SK-N-SH (cell line): ENCODE results near the gene GPS2. TPM values are rescaled to one million over a fixed set of nuclear protein-coding genes. Genes with fewer than 3 reads are reported as not detected.

Experiments
- CTCF ChIA-PET: fragments of 300-600, 350-600 bp; formaldehyde crosslinking; extraction: SDS; loops from one replicate; lab custom pipeline; 2021; lab: Yijun Ruan, JAX
- POLR2A ChIA-PET: fragments of 350-600 bp; sonication (Branson Sonifier 250); formaldehyde crosslinking; extraction: SDS; loops from one replicate; lab custom pipeline; 2020; ENCODE audit warnings: antibody characterized with exemption, inconsistent platforms; lab: Yijun Ruan, JAX
- DNase-seq: peaks from one replicate; pipeline ENCODE4 v3.0.0; 2012
- H2AFZ ChIP-seq: fragments of 200-600 bp; sonication (generic); 2 replicates; pipeline ENCODE4 v1.8.1; 2016; ENCODE audit warnings: antibody characterized with exemption, mild to moderate bottlenecking, low read depth
- H3F3A ChIP-seq: fragments of 200-600 bp; sonication (generic); replicated peaks from 2 replicates; pipeline ENCODE3; 2016; ENCODE audit warnings: antibody characterized with exemption, mild to moderate bottlenecking; ENCODE audit not compliant: insufficient read depth
- H3K27ac ChIP-seq, 2 experiments: fragments of 200-500 bp in 1 of 2; fragments of 200-600 bp in 1 of 2; sonication (Bioruptor generic) in 1 of 2; sonication (generic), shearing (Covaris generic) in 1 of 2; 2 replicates each; pipeline versions ENCODE4 v1.5.1 to v1.6.1; 2014 to 2016; ENCODE audit warnings: low read depth in 2 of 2, inconsistent platforms in 1 of 2, low read length in 1 of 2, mild to moderate bottlenecking in 1 of 2, mixed read lengths in 1 of 2
- H3K27me3 ChIP-seq: fragments of 200-600 bp; sonication (generic), shearing (Covaris generic); 2 replicates; pipeline ENCODE4 v1.6.1; 2016; ENCODE audit warnings: mixed run types; ENCODE audit not compliant: insufficient read depth
- H3K36me3 ChIP-seq, 2 experiments: fragments of 200-500 bp in 1 of 2; fragments of 200-600 bp in 1 of 2; sonication (Bioruptor generic) in 1 of 2; sonication (generic) in 1 of 2; replicated peaks in 1 of 2; 2 replicates each; pipeline versions ENCODE3 to v1.5.1; 2014 to 2016; ENCODE audit warnings: low read length in 1 of 2, mild to moderate bottlenecking in 1 of 2; ENCODE audit not compliant: insufficient read depth in 2 of 2, control insufficient read depth in 1 of 2
- H3K4me1 ChIP-seq, 2 experiments: fragments of 200-500 bp in 1 of 2; fragments of 200-600 bp in 1 of 2; sonication (Bioruptor generic) in 1 of 2; sonication (generic), shearing (Covaris generic) in 1 of 2; 2 replicates each; pipeline versions ENCODE4 v1.5.1 to v1.6.1; 2014 to 2016; ENCODE audit warnings: low read depth in 1 of 2, low read length in 1 of 2, mixed run types in 1 of 2; ENCODE audit not compliant: insufficient read depth in 2 of 2, control insufficient read depth in 1 of 2
- H3K4me2 ChIP-seq: fragments of 200-600 bp; sonication (generic), shearing (Covaris generic); 2 replicates; pipeline ENCODE4 v1.6.1; 2017; ENCODE audit warnings: mixed run types
- H3K4me3 ChIP-seq, 2 experiments: fragments of 200-500 bp in 1 of 2; fragments of 200-600 bp in 1 of 2; sonication (Bioruptor generic) in 1 of 2; sonication (generic), shearing (Covaris generic) in 1 of 2; 2 replicates each; pipeline versions ENCODE4 v1.5.1 to v1.8.1; 2014 to 2016; ENCODE audit warnings: low read depth in 2 of 2, inconsistent platforms in 1 of 2, low read length in 1 of 2, mild to moderate bottlenecking in 1 of 2, mixed read lengths in 1 of 2, moderate library complexity in 1 of 2
- H3K79me2 ChIP-seq: fragments of 200-600 bp; sonication (generic); 2 replicates; pipeline ENCODE4 v1.8.1; 2017; ENCODE audit warnings: mild to moderate bottlenecking; ENCODE audit not compliant: insufficient read depth
- H3K9ac ChIP-seq: fragments of 200-600 bp; sonication (generic); 2 replicates; pipeline ENCODE4 v1.6.1; 2017; ENCODE audit warnings: mixed run types
- H3K9me2 ChIP-seq: fragments of 200-600 bp; sonication (generic); 2 replicates; pipeline ENCODE4 v1.6.1; 2017; ENCODE audit warnings: mixed run types
- H3K9me3 ChIP-seq: fragments of 200-600 bp; sonication (generic); 2 replicates; pipeline ENCODE4 v1.6.1; 2017; ENCODE audit warnings: mixed run types, mild to moderate bottlenecking, moderate library complexity
- H4K20me1 ChIP-seq: fragments of 200-600 bp; sonication (generic); 2 replicates; pipeline ENCODE4 v1.6.1; 2017; ENCODE audit warnings: mild to moderate bottlenecking, mixed run types; ENCODE audit not compliant: insufficient read depth
- CHD2 ChIP-seq: fragments of 150-350 bp; IDR thresholded peaks from 2 replicates; pipeline ENCODE4 v1.6.1; 2018; ENCODE audit warnings: low read length; ENCODE audit not compliant: partially characterized antibody
- EZH2phosphoT487 ChIP-seq: fragments of 200-600 bp; sonication (generic); IDR thresholded peaks from 2 replicates; pipeline ENCODE4 v1.6.1; 2017; ENCODE audit warnings: low read depth, mixed run types, mild to moderate bottlenecking, antibody characterized with exemption, moderate library complexity, borderline replicate concordance
- FOXM1 ChIP-seq: IDR thresholded peaks from 2 replicates; pipeline ENCODE4 v1.4.0; 2012; ENCODE audit warnings: low read depth, mild to moderate bottlenecking
- GABPA ChIP-seq: IDR thresholded peaks from 2 replicates; pipeline ENCODE4 v1.4.0; 2012; ENCODE audit warnings: low read depth, mild to moderate bottlenecking
- JUND ChIP-seq: IDR thresholded peaks from 2 replicates; pipeline ENCODE4 v1.4.0; 2012
- MAX ChIP-seq: IDR thresholded peaks from 2 replicates; pipeline ENCODE4 v1.4.0; 2012; ENCODE audit warnings: low read depth
- MXI1 ChIP-seq: IDR thresholded peaks from 2 replicates; pipeline ENCODE4 v1.6.1; 2012; ENCODE audit warnings: mild to moderate bottlenecking, low read depth, low read length, improper control_type of control experiment
- NRF1 ChIP-seq: IDR thresholded peaks from 2 replicates; pipeline ENCODE4 v1.6.1; 2012; ENCODE audit warnings: low read depth, mild to moderate bottlenecking, low read length
- PBX3 ChIP-seq: IDR thresholded peaks from 2 replicates; pipeline ENCODE4; 2012
- POLR2AphosphoS5 ChIP-seq: IDR thresholded peaks from 2 replicates; pipeline ENCODE4 v1.6.1; 2012; ENCODE audit warnings: low read depth, low read length
- RAD21 ChIP-seq: IDR thresholded peaks from 2 replicates; pipeline ENCODE4 v1.6.1; 2012; ENCODE audit warnings: mild to moderate bottlenecking, low read length
- RCOR1 ChIP-seq: fragments of 150-350 bp; IDR thresholded peaks from 2 replicates; pipeline ENCODE4 v1.6.1; 2017; ENCODE audit warnings: antibody characterized with exemption, low read length
- REST ChIP-seq: IDR thresholded peaks from 2 replicates; pipeline ENCODE4 v1.6.1; 2012; ENCODE audit warnings: mild to moderate bottlenecking, low read depth, low read length, moderate library complexity
- USF2 ChIP-seq: fragments of 150-350 bp; IDR thresholded peaks from 2 replicates; pipeline ENCODE4 v1.6.1; 2017; ENCODE audit warnings: antibody characterized with exemption, low read length, low read depth, borderline replicate concordance
- WGBS: methylation state at CpG from one replicate; pipeline ENCODE4 v1.1.6; 2017; ENCODE audit warnings: low lambda C conversion rate; 5-methylcytosine and 5-hydroxymethylcytosine counted together
- polyA plus RNA-seq, 3 experiments: library from polyadenylated mRNA; depleted of rRNA; stranded (reverse); fragments of >200 nt; gene quantifications; 2 replicates each; pipeline ENCODE4 v1.2.3, GENCODE V29; 2012
- TF ChIP-seq, protein P1 (sequence below): fragments of 200-600 bp; sonication (generic); IDR thresholded peaks from 2 replicates; pipeline ENCODE4 v1.6.1; 2017; ENCODE audit warnings: antibody characterized with exemption, mild to moderate bottlenecking, moderate library complexity
- TF ChIP-seq, protein P2 (sequence below): fragments of 150-350 bp; IDR thresholded peaks from 2 replicates; pipeline ENCODE4 v1.6.1; 2016; ENCODE audit warnings: mild to moderate bottlenecking, low read depth, low read length

GPS2 gene
- polyA plus RNA-seq, 1 of the 3 experiments (the other 2 are of a cell fraction): 102 TPM

DNA sequence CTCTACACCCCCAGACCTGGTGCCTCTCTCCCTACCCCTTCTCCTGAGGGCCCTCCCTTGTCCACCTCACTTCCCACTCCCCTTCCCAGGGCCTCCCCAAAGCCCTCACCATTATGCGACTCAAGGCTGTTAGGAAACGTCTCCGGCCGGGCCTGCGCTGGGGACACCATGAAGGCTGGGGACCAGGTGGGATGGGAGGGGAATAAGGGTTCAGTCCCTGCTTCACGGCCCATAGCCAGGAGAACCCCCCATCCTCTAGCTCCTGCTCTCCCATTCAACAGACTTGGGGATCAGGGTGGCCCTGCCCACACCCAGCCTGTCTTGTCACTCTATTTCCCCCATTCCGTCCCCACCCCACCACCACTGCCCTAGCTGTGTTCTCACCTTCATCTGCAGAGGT is 11.9 kb upstream of the GPS2 start:
- DNase-seq: no peak
- 98% methylated on average over 7 of the region's 7 CpGs for WGBS
- H3K4me2 ChIP-seq: no peak overlapping the region
- H3K27ac ChIP-seq: no peak overlapping the region
- H3K9ac ChIP-seq: no peak overlapping the region
- H3K27me3 ChIP-seq: no peaks in the 10 kb centered on the region
- no peaks in the 10 kb centered on the region for H4K20me1 ChIP-seq
- no peaks in the 10 kb centered on the region for H3K9me3 ChIP-seq
- no peaks in the 10 kb centered on the region for H3F3A ChIP-seq
- peaks cover 5 to 42% of the 10 kb centered on the region in 2 experiments for H3K36me3 ChIP-seq
- H3K79me2 ChIP-seq: peaks cover 17% of the 10 kb centered on the region; the same call in 1 of the 2 replicates
- peaks cover 3 to 13% of the 10 kb centered on the region in 2 experiments; a peak in 2 of 4 replicates for H3K4me1 ChIP-seq
- ChIA-PET CTCF (interaction anchor here (0.6 to 8.4 kb wide), 5 partner anchors 18 to 234 kb away, joined by 3 to 55 read pairs (median 4); partner anchors contain the start of gene SLC2A4), POLR2A (no interaction called here)
- no peak for TF ChIP-seq POLR2AphosphoS5
- TF ChIP-seq CHD2: no peak
- no peak for TF ChIP-seq FOXM1
- TF ChIP-seq, protein P1, sequence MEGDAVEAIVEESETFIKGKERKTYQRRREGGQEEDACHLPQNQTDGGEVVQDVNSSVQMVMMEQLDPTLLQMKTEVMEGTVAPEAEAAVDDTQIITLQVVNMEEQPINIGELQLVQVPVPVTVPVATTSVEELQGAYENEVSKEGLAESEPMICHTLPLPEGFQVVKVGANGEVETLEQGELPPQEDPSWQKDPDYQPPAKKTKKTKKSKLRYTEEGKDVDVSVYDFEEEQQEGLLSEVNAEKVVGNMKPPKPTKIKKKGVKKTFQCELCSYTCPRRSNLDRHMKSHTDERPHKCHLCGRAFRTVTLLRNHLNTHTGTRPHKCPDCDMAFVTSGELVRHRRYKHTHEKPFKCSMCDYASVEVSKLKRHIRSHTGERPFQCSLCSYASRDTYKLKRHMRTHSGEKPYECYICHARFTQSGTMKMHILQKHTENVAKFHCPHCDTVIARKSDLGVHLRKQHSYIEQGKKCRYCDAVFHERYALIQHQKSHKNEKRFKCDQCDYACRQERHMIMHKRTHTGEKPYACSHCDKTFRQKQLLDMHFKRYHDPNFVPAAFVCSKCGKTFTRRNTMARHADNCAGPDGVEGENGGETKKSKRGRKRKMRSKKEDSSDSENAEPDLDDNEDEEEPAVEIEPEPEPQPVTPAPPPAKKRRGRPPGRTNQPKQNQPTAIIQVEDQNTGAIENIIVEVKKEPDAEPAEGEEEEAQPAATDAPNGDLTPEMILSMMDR: no peak
- TF ChIP-seq MXI1: no peak
- TF ChIP-seq PBX3: no peak
- TF ChIP-seq RCOR1: no peak
- no peak for TF ChIP-seq JUND
- no peak for TF ChIP-seq USF2
- no peak for TF ChIP-seq GABPA
- TF ChIP-seq REST: no peak
- TF ChIP-seq NRF1: no peak
- no peak for TF ChIP-seq EZH2phosphoT487
- no peak for TF ChIP-seq MAX
- TF ChIP-seq RAD21: no peak
- TF ChIP-seq, protein P2, sequence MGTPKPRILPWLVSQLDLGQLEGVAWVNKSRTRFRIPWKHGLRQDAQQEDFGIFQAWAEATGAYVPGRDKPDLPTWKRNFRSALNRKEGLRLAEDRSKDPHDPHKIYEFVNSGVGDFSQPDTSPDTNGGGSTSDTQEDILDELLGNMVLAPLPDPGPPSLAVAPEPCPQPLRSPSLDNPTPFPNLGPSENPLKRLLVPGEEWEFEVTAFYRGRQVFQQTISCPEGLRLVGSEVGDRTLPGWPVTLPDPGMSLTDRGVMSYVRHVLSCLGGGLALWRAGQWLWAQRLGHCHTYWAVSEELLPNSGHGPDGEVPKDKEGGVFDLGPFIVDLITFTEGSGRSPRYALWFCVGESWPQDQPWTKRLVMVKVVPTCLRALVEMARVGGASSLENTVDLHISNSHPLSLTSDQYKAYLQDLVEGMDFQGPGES: no peak
- H3K4me3 ChIP-seq: no peak overlapping the region
- no peaks in the 10 kb centered on the region for H3K9me2 ChIP-seq
- no peak overlapping the region for H2AFZ ChIP-seq
